Ovary (tissue), 9 donors: ENCODE data around the gene NRXN3. TPM values are rescaled to one million over a fixed set of nuclear protein-coding genes. Genes with fewer than 3 reads are reported as not detected.

Source experiments
- DNase-seq, 5 donors: peaks; one replicate each; pipeline ENCODE4 v3.0.0-alpha.2; 2019 to 2020
- H3K27ac ChIP-seq, 2 donors: fragments of 200-600 bp; one replicate each; pipeline versions ENCODE4 v1.5.1 to v1.8.0; 2019 to 2022
- H3K27me3 ChIP-seq: fragments of 200-600 bp; one replicate; pipeline ENCODE4 v1.8.0; 2022
- H3K36me3 ChIP-seq: fragments of 200-600 bp; sonication (generic); one replicate; pipeline ENCODE4 v1.5.1; 2019
- H3K4me1 ChIP-seq: one replicate; pipeline ENCODE4 v1.8.1; 2013; ENCODE audit warnings: mild to moderate bottlenecking, moderate library complexity; ENCODE audit not compliant: insufficient read depth
- H3K4me3 ChIP-seq: fragments of 200-600 bp; sonication (generic); one replicate; pipeline ENCODE4 v1.5.1; 2017
- H3K9me3 ChIP-seq, 2 donors: fragments of 200-600 bp in 1 of 2; sonication (generic) in 1 of 2; one replicate each; pipeline versions ENCODE4 v1.5.1 to v1.8.1; 2013 to 2019; ENCODE audit warnings: mild to moderate bottlenecking in 1 of 2, moderate library complexity in 1 of 2
- CTCF ChIP-seq, 3 donors: fragments of 450-650 bp in 2 of 3; fragments of 200-600 bp in 1 of 3; IDR thresholded peaks; one replicate each; pipeline versions ENCODE4 v1.5.1 to v1.8.0; 2016 to 2022; ENCODE audit warnings: antibody characterized with exemption in 3 of 3, mild to moderate bottlenecking in 1 of 3
- EP300 ChIP-seq: sonication (generic); formaldehyde crosslinking; IDR thresholded peaks from one replicate; pipeline ENCODE4 v1.6.1; 2017; ENCODE audit warnings: antibody characterized with exemption
- POLR2A ChIP-seq: fragments of 450-650 bp; IDR thresholded peaks from one replicate; pipeline ENCODE4 v1.6.1; 2017; ENCODE audit warnings: antibody characterized with exemption, mild to moderate bottlenecking, moderate library complexity
- WGBS, 3 donors: extraction: QIAGEN DNeasy Blood & Tissue Kit in 1 of 3; methylation state at CpG; one replicate each; pipeline versions ENCODE4 v1.1.5 to v1.1.7; 2013 to 2017; 5-methylcytosine and 5-hydroxymethylcytosine counted together
- intact Hi-C, 4 donors: fragments of 100-400 bp; cut with DNase I; formaldehyde crosslinking; loops; one replicate each; pipeline versions ENCODE4 v1.11.0 to v1.15.1; 2022 to 2023
- polyA plus RNA-seq, 2 donors: library from polyadenylated mRNA; stranded (reverse); fragments of 200-250 nt in 1 of 2; fragments of 350-450 nt in 1 of 2; fragmentation: Illumina TruSeq in 1 of 2; extraction: RNeasy Lipid Tissue Mini Kit (QIAGEN cat#74804) in 1 of 2; gene quantifications; one replicate each; pipeline ENCODE4 v1.2.3, GENCODE V29; 2013 to 2014
- total RNA-seq, 7 donors: library from RNA; depleted of rRNA in 2 of 7; stranded (reverse); fragments of >200 nt in 2 of 7; fragmentation: NEBNext Ultra II Directional in 3 of 7; extraction: Animal tissue kit (Norgen Biotek cat#: 25700) in 3 of 7; gene quantifications; one replicate each; pipeline versions ENCODE4 v1.1.0 to v1.2.4, GENCODE V29; 2016 to 2023
- donor health status: DM: no; HTN: no; CAD: no; lungs with moderate emphysema.
- donor health status: DM: no; HTN: no; CAD: no.
- donor health status: Bipolar disorder and iron deficiency.
- donor health status: DM: yes; HTN: yes; CAD: no.
- donor health status: DM: no; HTN: no; CAD: no.
- donor health status: DM: yes; HTN: yes; CAD: no.

NRXN3 gene
- total and polyA plus RNA-seq, 9 donors = 0.28 to 6.2 (median 0.82) TPM

GRCh38 chr14:79530555-79530954 is 1360.4 kb downstream of the NRXN3 start:
- DNase-seq = no peak
- H3K4me1 ChIP-seq = no peaks in the 10 kb centered on the region
- TF ChIP-seq POLR2A (no peak), CTCF (IDR thresholded peaks at IDR 0.05) (no peak), EP300 (no peak)
- H3K27ac ChIP-seq = no peak overlapping the region
- H3K9me3 ChIP-seq = no peaks in the 10 kb centered on the region
- H3K36me3 ChIP-seq = no peaks in the 10 kb centered on the region
- H3K27me3 ChIP-seq = no peaks in the 10 kb centered on the region
- WGBS, 3 donors = 84 to 95% (median 86%) methylated on average over 1 of the region's 1 CpG
- H3K4me3 ChIP-seq = no peak overlapping the region
- intact Hi-C loops = no loop called here

GRCh38 chr14:79534703-79535353 is 1364.7 kb downstream of the NRXN3 start:
- TF ChIP-seq POLR2A (no peak), EP300 (no peak), CTCF (IDR thresholded peaks at IDR 0.05) (no peak)
- no peak for DNase-seq
- WGBS, 3 donors = 42 to 52% (median 45%) methylated on average over 8 of the region's 8 CpGs
- Histone ChIP-seq H3K27me3 (no peaks in the 10 kb centered on the region), H3K4me3 (no peak overlapping the region), H3K9me3 (no peaks in the 10 kb centered on the region), H3K36me3 (no peaks in the 10 kb centered on the region), H3K4me1 (no peaks in the 10 kb centered on the region), H3K27ac (no peak overlapping the region)
- intact Hi-C loops = no loop called here

GRCh38 chr14:79540394-79540793 is 1370.2 kb downstream of the NRXN3 start:
- no peak for DNase-seq
- 81 to 88% (median 88%) methylated on average over 1 of the region's 1 CpG for WGBS, 3 donors
- Histone ChIP-seq H3K27ac (no peak overlapping the region), H3K4me3 (no peak overlapping the region), H3K9me3 (no peaks in the 10 kb centered on the region), H3K27me3 (no peaks in the 10 kb centered on the region), H3K4me1 (no peaks in the 10 kb centered on the region), H3K36me3 (no peaks in the 10 kb centered on the region)
- intact Hi-C loops = no loop called here
- TF ChIP-seq POLR2A (no peak), CTCF (IDR thresholded peaks at IDR 0.05) (no peak), EP300 (no peak)

- intact Hi-C loops = no loop called here
- Histone ChIP-seq H3K4me3 (no peak overlapping the region), H3K27ac (no peak overlapping the region), H3K4me1 (no peaks in the 10 kb centered on the region), H3K27me3 (no peaks in the 10 kb centered on the region), H3K36me3 (no peaks in the 10 kb centered on the region), H3K9me3 (no peaks in the 10 kb centered on the region)
- DNase-seq = no peak
- WGBS, 3 donors = 4 to 19% (median 9%) methylated on average over 3 of the region's 3 CpGs
- no peak for TF ChIP-seq EP300
- no peak for TF ChIP-seq CTCF (IDR thresholded peaks at IDR 0.05)
- no peak for TF ChIP-seq POLR2A
Measured at GRCh38 chr14:79542121-79542520, 1371.9 kb downstream of the NRXN3 start.
